Suprapubic skin (tissue), 4 donors: ENCODE results near the gene IL4. TPM values are rescaled to one million over a fixed set of nuclear protein-coding genes. Genes with fewer than 3 reads are reported as not detected.

Source experiments
- DNase-seq, 2 donors: peaks; one replicate each; pipeline ENCODE4 v3.0.0-alpha.2; 2019; ENCODE audit warnings: low spot score in 2 of 2
- H3K27ac ChIP-seq: fragments of 200-600 bp; sonication (generic); one replicate; pipeline ENCODE4 v1.5.1; 2019
- H3K27me3 ChIP-seq: fragments of 200-600 bp; sonication (generic); one replicate; pipeline ENCODE4 v1.5.1; 2019
- H3K36me3 ChIP-seq: fragments of 200-600 bp; sonication (generic); one replicate; pipeline ENCODE4 v1.5.1; 2019
- H3K4me1 ChIP-seq: fragments of 200-600 bp; sonication (generic); one replicate; pipeline ENCODE4 v1.5.1; 2019
- H3K4me3 ChIP-seq: fragments of 200-600 bp; sonication (generic); one replicate; pipeline ENCODE4 v1.5.1; 2019; ENCODE audit warnings: mild to moderate bottlenecking
- H3K9me3 ChIP-seq: fragments of 200-600 bp; sonication (generic); one replicate; pipeline ENCODE4 v1.5.1; 2019
- CTCF ChIP-seq, 2 donors: fragments of 200-600 bp in 1 of 2; fragments of 450-650 bp in 1 of 2; sonication (generic) in 1 of 2; IDR thresholded peaks; one replicate each; pipeline ENCODE4 v1.5.1; 2016 to 2019; ENCODE audit warnings: antibody characterized with exemption in 2 of 2, mild to moderate bottlenecking in 1 of 2, moderate library complexity in 1 of 2
- EP300 ChIP-seq: sonication (generic); formaldehyde crosslinking; IDR thresholded peaks from one replicate; pipeline ENCODE4 v1.6.1; 2017; ENCODE audit warnings: antibody characterized with exemption
- POLR2A ChIP-seq, 2 donors: fragments of 450-650 bp; IDR thresholded peaks; one replicate each; pipeline ENCODE4 v1.6.1; 2017; ENCODE audit warnings: antibody characterized with exemption in 2 of 2, mild to moderate bottlenecking in 2 of 2, moderate library complexity in 2 of 2
- POLR2AphosphoS5 ChIP-seq, 3 donors: sonication (generic); formaldehyde crosslinking; IDR thresholded peaks; one replicate each; pipeline ENCODE4 v1.6.1; 2017; ENCODE audit warnings: antibody characterized with exemption in 3 of 3
- WGBS: methylation state at CpG from one replicate; pipeline ENCODE4 v1.1.5; 2018; 5-methylcytosine and 5-hydroxymethylcytosine counted together
- total RNA-seq, 4 donors: library from RNA; depleted of rRNA; stranded (reverse); fragments of >200 nt; gene quantifications; one replicate each; pipeline ENCODE4 v1.1.0, GENCODE V29; 2016

The IL4 gene
- total RNA-seq, 4 donors from 2014 or later: not detected

DNA sequence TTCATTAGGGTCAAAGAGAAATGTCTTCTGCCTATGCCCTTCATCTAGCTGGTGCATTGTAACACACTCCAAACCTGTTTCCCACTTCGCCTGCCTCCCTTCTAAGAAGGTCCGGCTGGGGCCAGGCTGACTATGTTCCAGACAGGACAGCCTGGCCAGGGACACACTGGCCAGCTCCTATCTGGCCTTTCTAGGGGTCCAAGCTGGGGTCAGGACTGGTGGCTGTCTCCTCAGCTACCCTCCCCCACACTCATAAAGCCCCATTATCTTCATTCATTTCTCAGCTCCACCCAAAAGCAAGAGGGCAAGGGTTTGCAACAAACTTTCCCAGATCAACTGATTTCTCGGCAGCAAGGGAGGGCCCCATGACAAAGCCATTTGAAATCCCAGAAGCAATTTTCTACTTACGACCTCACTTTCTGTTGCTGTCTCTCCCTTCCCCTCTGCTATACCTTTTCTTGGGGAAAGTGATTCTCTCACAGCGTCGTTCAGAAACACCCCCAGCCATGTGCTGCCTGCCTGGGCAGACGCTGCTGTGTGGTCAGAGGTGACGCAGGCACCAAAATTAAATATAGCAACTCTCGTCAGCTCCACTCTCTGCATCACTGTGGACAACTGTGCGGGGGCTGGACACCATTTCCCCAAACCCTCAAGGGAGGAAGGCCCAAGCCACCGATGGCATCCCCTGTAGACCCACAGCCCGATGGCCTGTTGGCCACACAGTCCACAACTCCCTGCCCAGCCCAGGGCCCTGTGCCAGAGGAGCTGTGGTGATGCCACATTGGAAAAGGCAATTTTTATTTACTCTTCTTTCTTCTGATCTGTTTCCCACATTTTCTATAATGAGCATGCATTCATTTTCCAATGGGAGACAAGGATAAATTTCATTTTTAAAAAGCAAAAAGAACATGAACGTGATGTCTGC lies 9.8 kb upstream of the IL4 start:
- 81% methylated on average over 13 of the region's 13 CpGs for WGBS
- peak in 1 of 2 donors; percentile 49 for DNase-seq
- Histone ChIP-seq H3K9me3 (no peaks in the 10 kb centered on the region), H3K27ac (no peak overlapping the region), H3K27me3 (no peaks in the 10 kb centered on the region), H3K4me1 (no peaks in the 10 kb centered on the region), H3K4me3 (no peak overlapping the region), H3K36me3 (no peaks in the 10 kb centered on the region)
- TF ChIP-seq CTCF (IDR thresholded peaks at IDR 0.05): no peak
- no peak for TF ChIP-seq POLR2AphosphoS5 (IDR thresholded peaks at IDR 0.05)
- no peak for TF ChIP-seq POLR2A (IDR thresholded peaks at IDR 0.05)
- no peak for TF ChIP-seq EP300

- 98% methylated on average over 6 of the region's 9 CpGs for WGBS
- no peaks in the 10 kb centered on the region for H3K36me3 ChIP-seq
- H3K4me1 ChIP-seq: no peaks in the 10 kb centered on the region
- no peak overlapping the region for H3K4me3 ChIP-seq
- H3K27me3 ChIP-seq: no peaks in the 10 kb centered on the region
- no peak for DNase-seq
- H3K9me3 ChIP-seq: no peaks in the 10 kb centered on the region
- no peak overlapping the region for H3K27ac ChIP-seq
- no peak for TF ChIP-seq EP300
- TF ChIP-seq POLR2A (IDR thresholded peaks at IDR 0.05): no peak
- no peak for TF ChIP-seq POLR2AphosphoS5 (IDR thresholded peaks at IDR 0.05)
- TF ChIP-seq CTCF (IDR thresholded peaks at IDR 0.05): no peak
These were observed 9.0 kb upstream of the IL4 start for GRCh38 chr5:132664696-132665209.

DNA sequence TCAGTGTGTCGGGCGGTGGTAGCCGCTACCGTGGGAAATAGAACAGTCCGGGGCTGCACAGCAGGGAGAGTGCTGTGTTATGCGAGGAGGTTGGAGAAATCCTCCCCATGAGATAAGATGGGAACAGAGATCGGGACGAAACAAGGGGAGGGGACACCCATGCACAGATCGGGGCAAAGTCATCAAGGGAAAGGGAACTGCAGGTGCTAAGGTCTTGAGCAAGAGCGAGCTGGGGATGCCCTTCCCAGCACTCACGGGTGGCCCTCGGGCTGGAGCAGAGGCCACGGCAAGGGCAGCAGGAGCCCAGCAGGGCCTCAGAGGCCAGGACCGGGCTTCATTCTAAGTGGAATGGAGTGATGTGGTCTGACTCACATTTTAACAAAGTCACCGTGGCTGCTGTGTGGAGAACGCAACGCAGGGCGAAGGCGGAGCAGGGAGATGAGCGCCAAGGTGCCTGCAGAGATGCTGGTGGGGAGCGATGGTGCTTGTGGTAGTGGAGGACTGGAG lies 8.2 kb upstream of the IL4 start:
- Histone ChIP-seq H3K27me3 (no peaks in the 10 kb centered on the region), H3K9me3 (no peaks in the 10 kb centered on the region), H3K36me3 (no peaks in the 10 kb centered on the region), H3K4me3 (no peak overlapping the region), H3K4me1 (no peaks in the 10 kb centered on the region), H3K27ac (no peak overlapping the region)
- TF ChIP-seq POLR2AphosphoS5 (IDR thresholded peaks at IDR 0.05): no peak
- no peak for TF ChIP-seq POLR2A (IDR thresholded peaks at IDR 0.05)
- no peak for TF ChIP-seq CTCF (IDR thresholded peaks at IDR 0.05)
- no peak for TF ChIP-seq EP300
- DNase-seq: no peak
- 92% methylated on average over 21 of the region's 21 CpGs for WGBS

- no peak for TF ChIP-seq POLR2A (IDR thresholded peaks at IDR 0.05)
- TF ChIP-seq POLR2AphosphoS5 (IDR thresholded peaks at IDR 0.05): no peak
- TF ChIP-seq EP300: no peak
- TF ChIP-seq CTCF (IDR thresholded peaks at IDR 0.05): no peak
- Histone ChIP-seq H3K9me3 (no peaks in the 10 kb centered on the region), H3K27ac (no peak overlapping the region), H3K36me3 (no peaks in the 10 kb centered on the region), H3K4me1 (no peaks in the 10 kb centered on the region), H3K27me3 (no peaks in the 10 kb centered on the region), H3K4me3 (no peak overlapping the region)
- DNase-seq: no peak
- WGBS: 90% methylated on average over 16 of the region's 16 CpGs
These were observed 7.3 kb upstream of the IL4 start for GRCh38 chr5:132666310-132667123.
